GM12874 (cell line): Measurements from ENCODE around the gene CHRM1.

Source experiments
- TF ChIP-seq, protein P1 (sequence below): IDR thresholded peaks from 2 replicates; pipeline ENCODE4 v1.5.1; 2011; ENCODE audit warnings: low read depth, mild to moderate bottlenecking, control low read depth, low read length, moderate library complexity; ENCODE audit not compliant: insufficient read depth

The CHRM1 gene, protein sequence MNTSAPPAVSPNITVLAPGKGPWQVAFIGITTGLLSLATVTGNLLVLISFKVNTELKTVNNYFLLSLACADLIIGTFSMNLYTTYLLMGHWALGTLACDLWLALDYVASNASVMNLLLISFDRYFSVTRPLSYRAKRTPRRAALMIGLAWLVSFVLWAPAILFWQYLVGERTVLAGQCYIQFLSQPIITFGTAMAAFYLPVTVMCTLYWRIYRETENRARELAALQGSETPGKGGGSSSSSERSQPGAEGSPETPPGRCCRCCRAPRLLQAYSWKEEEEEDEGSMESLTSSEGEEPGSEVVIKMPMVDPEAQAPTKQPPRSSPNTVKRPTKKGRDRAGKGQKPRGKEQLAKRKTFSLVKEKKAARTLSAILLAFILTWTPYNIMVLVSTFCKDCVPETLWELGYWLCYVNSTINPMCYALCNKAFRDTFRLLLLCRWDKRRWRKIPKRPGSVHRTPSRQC

DNA sequence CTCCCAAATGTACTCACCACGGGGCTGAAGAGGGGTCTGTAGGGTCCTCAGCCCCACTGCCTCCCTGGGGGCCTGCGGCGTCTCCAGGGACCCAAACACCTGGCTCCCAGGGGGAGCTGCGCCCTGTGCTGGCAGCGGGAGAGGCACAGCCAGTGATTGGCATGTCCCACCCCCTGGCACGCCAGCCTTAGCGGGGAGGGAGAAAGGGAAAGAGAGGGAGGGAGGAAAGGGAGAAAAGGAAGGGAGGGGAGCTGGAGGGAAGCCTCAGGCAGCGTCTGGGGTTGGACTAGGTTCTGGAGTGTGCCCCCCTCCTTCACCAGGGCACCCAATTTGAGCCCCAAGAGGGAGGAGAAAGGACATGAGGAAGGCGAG, at the start of gene CHRM1:
CHRM1 (minus strand) TSS at position 163 of the 372 bp plus-strand sequence. CDS start 10,263 bp downstream, outside the sequence.
- TF ChIP-seq, protein P1, sequence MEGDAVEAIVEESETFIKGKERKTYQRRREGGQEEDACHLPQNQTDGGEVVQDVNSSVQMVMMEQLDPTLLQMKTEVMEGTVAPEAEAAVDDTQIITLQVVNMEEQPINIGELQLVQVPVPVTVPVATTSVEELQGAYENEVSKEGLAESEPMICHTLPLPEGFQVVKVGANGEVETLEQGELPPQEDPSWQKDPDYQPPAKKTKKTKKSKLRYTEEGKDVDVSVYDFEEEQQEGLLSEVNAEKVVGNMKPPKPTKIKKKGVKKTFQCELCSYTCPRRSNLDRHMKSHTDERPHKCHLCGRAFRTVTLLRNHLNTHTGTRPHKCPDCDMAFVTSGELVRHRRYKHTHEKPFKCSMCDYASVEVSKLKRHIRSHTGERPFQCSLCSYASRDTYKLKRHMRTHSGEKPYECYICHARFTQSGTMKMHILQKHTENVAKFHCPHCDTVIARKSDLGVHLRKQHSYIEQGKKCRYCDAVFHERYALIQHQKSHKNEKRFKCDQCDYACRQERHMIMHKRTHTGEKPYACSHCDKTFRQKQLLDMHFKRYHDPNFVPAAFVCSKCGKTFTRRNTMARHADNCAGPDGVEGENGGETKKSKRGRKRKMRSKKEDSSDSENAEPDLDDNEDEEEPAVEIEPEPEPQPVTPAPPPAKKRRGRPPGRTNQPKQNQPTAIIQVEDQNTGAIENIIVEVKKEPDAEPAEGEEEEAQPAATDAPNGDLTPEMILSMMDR: no peak

DNA sequence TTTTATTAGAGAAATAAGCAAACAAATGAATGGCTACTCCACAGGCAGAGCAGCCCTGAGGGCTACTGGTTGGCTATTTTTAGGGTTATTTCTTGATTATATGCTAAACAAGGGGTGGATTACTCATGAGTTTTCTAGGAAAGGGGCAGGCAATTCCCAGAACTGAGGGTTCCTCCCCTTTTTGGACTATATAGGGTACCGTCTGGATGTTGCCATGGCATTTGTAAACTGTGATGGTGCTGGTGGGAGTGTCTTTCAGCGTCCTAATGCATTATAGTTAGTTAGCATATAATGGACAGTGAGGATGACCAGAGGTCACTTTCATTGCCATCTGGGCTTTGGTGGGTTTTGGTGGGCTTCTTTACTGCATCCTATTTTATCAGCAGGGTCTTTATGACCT, 44.4 kb upstream of the CHRM1 start:
- TF ChIP-seq, protein P1: no peak

DNA sequence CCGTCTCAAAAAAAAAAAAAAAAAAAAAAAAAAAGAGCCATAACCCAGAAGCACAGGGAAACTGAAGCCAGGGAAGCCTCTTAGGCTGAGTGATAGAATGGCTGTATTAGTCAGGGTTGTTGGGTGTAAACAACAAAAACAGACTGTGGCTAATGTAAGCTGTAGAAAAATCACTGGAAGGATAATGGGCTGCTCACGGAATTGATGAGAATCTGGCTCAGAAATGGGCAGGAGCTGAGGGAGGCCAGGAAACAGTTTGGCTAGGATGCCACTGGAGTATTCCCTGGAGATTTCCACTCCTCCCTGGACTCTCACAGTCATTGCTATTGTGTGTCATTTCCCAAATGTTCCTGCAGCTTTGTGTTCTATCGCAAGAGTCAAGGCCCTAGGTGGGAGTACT, 41.2 kb upstream of the CHRM1 start:
- TF ChIP-seq, protein P1: no peak

DNA sequence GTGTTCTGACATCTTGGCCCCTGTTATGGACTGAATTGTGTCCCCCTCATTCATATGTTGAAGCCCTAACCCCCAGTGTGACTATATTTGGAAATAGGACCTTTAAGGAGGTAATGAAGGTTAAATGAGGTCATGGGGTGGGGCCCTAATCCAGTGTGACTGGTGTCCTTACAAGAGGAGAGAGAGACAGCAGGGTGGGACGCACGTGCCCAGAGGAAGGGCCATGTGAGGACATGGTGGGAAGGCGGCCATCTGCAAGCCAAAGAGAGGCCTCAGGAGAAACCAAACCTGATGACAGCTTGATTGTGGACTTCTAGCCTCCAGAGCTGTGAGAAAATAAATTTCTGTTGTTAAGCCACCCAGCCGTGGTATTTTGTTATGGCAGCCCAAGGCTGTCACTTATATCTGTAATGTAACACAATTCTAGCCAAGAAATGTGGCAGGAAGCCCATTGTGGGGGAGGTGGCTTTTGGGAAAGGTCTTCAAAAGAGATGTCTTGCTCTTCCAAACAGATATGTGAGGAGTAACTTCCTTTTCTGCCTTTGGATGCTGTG, 39.9 kb upstream of the CHRM1 start:
- TF ChIP-seq, protein P1: no peak

DNA sequence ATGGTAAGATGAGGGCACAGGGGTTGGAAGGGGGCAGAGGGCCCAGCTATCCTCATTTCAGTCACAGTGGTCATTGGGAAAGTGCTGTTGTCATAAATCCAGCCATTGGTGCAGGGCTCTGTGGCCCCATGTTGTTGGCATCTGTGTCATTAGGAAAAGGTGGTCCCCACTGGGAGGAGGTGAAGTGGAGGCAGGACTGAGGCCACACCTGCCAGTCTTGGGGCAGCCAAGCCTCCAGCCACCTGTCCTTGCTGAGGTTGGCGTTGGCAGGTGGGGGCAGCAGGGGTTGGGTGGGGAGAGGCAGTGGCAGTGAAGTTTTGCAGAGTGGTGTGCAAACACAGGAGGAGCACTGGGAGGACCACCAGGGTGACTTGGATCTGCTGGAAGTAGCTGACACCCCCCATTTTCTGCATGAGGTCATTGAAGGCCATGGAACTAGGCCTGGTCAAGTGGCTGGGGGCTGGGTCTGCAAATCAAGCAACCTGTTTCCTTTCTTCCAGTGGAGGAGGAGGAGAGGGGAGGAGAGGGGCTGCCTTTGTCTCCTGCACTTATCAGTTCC, 38.3 kb upstream of the CHRM1 start:
- TF ChIP-seq, protein P1: no peak

DNA sequence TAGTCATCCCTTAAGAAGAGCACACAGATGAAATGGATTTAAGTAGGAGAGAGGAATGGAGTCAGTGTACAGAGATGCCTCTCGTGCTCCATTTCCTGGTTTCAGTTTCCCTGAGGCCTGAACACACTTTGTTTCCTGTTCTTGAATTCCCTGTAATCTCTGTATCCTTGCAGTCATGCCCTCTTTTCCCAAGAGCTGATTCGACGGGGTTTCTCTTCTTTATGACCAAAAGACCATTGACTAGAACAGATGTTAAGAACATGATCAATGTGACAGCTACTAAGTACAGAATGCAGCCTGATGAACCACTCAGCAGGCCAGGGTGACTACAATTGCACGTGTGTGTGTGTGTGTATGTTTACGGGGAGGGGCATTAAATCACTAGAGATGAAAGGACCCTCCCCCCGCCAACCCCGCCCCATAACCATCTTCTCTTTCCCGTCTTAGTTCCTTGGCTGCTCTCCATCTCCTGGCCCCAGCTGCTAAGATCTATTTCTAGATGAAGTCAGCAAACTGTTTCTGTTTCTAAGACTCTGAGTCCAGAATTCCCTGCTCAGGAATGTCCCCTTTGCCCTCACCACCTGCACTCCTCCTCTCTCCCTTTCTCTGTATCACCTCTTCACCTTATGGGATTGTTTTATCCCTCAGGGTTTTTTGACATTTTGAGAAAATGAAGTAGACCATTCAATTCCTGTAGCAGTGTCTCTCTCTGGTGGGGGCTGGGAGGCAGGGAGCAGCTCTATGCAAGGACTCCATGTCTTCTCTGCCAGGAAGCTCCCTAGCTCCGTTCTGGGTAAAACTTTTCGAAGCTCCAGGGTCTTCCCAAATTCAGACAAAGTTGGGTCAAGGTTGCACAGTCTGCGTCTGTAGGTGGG, 37.6 kb upstream of the CHRM1 start:
- TF ChIP-seq, protein P1: no peak

DNA sequence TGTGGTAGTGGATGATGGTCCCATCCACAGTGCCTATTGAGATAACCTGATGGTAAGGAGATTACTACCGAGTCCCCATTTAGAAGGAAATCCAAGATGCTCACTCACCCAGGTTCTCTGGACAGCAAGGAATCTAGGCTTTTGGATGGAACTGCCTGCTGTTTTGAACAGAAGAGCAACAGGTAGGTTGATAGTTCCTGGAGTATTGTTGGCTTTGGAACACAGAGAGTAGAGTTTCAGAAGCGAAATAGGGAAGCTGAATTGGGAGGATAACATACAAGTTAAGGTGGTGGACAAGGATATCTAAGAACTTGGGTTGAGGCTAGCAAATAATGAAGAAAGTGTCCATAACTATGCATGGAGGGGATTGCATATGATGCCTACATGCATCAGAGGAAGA, 36.0 kb upstream of the CHRM1 start:
- TF ChIP-seq, protein P1: no peak
